Astrocyte (in vitro differentiated cells and primary cell): Measurements from ENCODE around the gene ABCC3.

Source experiments
- EZH2 ChIP-seq: IDR thresholded peaks from 2 replicates; pipeline ENCODE4 v1.6.1; 2012; ENCODE audit warnings: mild to moderate bottlenecking, low read length, inconsistent platforms; ENCODE audit not compliant: insufficient read depth
- TF ChIP-seq, protein P1 (sequence below): IDR thresholded peaks from 2 replicates; pipeline ENCODE4 v1.5.1; 2011; ENCODE audit warnings: low read depth, mild to moderate bottlenecking, inconsistent platforms, low read length, moderate library complexity; ENCODE audit not compliant: insufficient read depth

GRCh38 chr17:50663812-50664374 lies 29.2 kb downstream of the ABCC3 start:
- TF ChIP-seq, protein P1, sequence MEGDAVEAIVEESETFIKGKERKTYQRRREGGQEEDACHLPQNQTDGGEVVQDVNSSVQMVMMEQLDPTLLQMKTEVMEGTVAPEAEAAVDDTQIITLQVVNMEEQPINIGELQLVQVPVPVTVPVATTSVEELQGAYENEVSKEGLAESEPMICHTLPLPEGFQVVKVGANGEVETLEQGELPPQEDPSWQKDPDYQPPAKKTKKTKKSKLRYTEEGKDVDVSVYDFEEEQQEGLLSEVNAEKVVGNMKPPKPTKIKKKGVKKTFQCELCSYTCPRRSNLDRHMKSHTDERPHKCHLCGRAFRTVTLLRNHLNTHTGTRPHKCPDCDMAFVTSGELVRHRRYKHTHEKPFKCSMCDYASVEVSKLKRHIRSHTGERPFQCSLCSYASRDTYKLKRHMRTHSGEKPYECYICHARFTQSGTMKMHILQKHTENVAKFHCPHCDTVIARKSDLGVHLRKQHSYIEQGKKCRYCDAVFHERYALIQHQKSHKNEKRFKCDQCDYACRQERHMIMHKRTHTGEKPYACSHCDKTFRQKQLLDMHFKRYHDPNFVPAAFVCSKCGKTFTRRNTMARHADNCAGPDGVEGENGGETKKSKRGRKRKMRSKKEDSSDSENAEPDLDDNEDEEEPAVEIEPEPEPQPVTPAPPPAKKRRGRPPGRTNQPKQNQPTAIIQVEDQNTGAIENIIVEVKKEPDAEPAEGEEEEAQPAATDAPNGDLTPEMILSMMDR = no peak
- TF ChIP-seq EZH2 = no peak
